ENCODE measurements around the gene ZMYND11. TPM values are rescaled to one million over a fixed set of nuclear protein-coding genes. Genes with fewer than 3 reads are reported as not detected.

Gene ZMYND11
- polyA plus RNA-seq (ENCODE audit: insufficient read length) = 61.0 TPM

DNA sequence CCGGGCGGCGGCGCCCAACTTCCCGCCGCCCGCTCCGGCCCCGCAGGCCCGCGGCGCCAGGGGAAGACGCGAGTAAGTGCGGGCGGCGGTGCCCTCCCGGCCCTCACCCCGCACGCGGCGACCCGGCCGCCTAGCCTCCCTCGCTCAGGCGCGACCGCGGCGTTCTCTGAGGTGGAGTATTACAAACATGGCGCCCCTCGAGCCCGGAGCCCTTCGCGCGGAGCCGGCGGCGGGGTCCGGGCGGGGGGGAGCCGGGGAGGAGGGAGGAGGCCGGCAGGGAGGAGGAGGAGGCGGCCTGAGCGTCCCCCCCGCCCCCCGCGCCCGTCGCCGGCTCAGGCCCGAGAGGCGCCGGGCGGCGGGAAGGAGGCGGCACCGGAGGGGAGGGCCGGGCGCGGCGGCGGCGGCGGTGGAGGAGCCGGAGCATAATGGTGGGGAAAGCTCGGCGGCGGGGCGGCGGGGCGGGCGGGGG is at the start of gene ZMYND11:
TSS of gene ZMYND11 (plus strand) at position 324 of the 469 bp plus-strand sequence. CDS start 44,558 bp downstream, outside the sequence.
- DNase-seq = peak; percentile 85

DNA sequence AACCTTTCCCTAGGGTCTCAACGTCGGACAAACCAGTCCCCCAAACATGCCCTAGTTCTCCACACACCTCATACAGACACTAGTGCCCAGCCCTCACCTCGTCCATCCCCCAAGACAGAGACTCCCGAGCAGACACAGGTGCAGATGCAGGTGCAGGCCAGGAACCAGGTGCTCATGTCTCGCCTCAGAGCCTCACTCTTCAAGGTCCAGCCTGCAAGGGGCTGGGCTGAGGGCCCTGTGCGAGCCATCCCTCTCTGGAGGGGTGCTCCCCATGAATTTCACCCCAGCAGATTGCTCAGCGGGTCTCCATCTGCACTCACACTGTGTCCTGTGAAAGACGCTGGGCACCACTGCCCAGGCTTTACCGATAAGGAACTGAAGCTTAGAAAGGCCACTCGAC is 49.2 kb upstream of the ZMYND11 start:
- no peak for DNase-seq

DNA sequence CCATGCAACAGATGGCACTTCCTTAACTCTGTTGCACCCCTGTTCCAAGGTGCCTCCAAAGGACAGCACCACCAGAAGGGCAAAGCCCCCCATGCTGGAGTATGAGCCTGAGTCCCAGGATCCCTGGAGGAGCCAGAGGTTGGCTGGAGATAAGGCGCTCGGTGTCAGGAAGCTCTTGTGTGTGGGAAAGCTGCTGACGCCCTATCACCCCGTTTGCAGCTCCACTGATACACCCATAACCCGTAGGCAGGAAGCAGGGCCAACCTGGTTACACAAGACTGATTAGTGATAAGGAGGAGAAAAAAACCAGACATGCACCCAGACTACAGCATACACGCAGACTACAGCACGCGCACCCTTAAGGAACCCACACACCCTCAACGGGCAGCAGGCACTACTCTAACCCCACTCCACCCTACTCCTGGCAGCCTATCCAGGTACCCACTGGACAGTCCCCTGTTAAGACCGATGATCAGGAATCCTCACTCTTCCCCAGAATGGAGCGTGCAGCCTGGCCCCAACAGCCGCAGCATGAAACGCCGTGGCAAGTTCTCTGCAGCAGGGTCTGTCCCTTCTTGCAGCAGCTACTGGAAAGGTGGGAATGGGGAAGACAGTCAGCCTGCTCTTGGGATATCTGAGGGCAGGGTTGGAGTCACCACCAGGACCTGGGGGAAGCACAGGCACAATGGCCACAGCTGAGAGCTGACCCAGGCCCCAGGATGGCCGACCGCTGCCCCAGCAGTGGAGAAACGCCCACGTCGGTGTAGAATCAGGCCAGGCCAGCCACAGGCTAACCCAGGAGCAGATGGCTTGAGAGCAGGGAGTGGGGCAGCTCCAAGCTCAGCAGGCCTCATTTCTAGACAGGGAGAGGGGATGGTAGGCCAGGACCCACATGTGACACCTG is 47.8 kb upstream of the ZMYND11 start:
- DNase-seq = no peak

- no peak for DNase-seq
These were observed 47.0 kb upstream of the ZMYND11 start for GRCh38 chr10:88253-88652.

DNA sequence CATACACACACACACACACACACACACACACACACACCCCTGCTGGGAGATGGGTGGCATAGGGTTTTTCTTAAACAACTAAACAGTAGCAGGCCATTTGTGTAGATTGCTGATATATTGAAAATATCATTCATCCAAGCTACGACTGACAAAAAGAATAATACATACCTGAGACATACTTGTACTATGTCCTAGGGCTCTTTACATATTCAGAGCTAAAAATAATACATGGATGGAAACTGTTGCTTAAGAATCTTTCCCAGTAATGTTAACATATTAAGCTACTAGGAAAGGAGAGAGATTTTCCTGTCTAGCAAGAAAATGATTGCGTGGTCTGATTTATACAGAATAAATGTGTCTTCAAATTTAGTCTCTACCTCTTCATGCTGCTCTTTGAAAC is 46.0 kb upstream of the ZMYND11 start:
- DNase-seq = no peak

- no peak for DNase-seq
These were observed 45.1 kb upstream of the ZMYND11 start for GRCh38 chr10:90161-90560.

DNA sequence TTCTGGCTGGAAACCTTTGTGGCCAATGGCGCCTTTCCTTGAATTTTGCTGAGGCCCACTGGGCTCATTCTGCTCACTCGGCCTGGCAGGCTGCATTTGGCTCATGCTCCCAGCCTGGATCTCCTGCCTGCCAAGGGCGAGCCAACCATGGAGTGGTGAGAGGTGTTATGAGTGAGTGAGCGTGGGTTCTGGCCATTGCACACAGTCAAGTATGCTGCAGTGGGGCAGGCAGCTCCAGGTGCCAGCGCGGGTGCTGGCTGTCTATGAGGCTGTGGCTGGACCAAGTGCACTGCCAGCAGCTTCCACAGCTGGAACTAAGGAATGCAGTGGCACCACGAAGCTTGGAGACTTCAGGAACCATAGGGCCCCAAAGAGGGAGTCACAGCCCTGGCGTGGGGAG is 43.9 kb upstream of the ZMYND11 start:
- DNase-seq = no peak

DNA sequence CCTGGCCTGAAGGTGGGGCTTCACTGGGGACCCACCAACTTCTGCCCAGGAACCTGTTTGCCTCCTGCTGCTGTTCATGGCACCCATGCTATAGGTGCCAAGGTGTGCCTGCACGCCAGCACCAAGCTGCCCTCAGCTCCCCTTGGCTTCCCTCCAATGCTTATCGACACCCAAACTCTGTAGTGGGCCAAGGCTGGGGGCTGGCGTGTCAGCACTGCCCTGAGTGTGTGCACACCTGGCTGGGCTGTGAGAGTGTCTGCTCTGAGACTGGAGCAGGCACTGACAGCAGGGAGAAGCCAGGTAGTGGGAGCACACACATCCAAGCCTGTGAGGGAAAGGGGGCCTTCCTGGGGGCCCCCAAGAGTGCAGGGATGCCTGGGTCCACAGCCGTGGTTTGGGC is 43.1 kb upstream of the ZMYND11 start:
- no peak for DNase-seq

- DNase-seq = no peak
These were observed 42.4 kb upstream of the ZMYND11 start for GRCh38 chr10:92846-93245.

DNA sequence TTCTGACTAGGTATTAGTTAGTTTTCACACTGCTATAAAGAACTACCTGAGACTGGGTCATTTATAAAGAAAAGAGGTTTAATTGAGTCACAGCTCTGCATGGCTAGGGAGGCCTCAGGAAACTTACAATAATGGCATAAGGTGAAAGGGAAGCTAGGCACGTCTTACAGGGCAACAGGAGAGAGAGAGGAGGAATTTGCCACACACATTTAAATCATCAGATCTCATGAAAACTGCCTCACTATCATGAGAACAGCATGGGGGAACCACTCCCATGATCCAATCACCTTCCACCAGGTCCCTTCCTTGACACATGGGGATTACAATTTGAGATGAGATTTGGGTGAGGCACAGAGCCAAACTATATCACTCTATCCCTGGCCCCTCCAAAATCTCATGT is 40.6 kb upstream of the ZMYND11 start:
- DNase-seq = no peak

DNA sequence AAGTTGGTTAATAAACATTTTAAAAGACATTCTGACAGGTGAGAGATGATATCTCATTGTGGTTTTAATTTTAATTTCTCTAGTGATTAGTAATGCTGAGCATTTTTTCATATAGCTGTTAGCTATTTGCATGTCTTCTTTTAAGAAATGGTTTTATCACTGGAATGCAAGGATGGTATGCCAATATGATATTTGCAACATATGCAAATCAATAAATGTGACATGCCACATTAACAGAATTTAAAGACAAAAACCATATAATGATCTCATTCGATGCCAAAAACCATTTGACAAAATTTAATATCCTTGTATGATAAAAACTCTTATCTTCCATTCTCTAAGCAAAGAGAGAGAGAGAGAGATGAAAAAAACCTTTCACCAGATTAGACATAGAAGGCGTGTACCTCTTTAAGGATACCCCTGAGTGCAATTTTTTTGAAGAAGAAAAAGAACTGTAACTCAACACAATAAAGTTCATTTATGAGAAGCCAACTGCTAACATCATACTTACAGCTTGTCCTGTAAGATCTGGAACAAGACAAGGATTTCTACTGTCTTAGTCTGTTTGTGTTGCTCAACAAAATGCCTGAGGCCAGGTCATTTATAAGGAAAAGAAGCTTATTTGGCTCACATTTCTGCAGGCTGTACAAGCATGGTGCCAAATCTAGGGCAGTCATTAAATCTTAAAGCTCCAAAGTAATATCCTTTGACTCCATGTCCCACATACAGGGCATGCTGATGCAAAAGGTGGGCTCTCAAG is 39.7 kb upstream of the ZMYND11 start:
- DNase-seq = no peak

- DNase-seq = no peak
These were observed 38.8 kb upstream of the ZMYND11 start for GRCh38 chr10:96466-96865.

- DNase-seq = no peak
These were observed 30.8 kb upstream of the ZMYND11 start for GRCh38 chr10:104416-104815.

DNA sequence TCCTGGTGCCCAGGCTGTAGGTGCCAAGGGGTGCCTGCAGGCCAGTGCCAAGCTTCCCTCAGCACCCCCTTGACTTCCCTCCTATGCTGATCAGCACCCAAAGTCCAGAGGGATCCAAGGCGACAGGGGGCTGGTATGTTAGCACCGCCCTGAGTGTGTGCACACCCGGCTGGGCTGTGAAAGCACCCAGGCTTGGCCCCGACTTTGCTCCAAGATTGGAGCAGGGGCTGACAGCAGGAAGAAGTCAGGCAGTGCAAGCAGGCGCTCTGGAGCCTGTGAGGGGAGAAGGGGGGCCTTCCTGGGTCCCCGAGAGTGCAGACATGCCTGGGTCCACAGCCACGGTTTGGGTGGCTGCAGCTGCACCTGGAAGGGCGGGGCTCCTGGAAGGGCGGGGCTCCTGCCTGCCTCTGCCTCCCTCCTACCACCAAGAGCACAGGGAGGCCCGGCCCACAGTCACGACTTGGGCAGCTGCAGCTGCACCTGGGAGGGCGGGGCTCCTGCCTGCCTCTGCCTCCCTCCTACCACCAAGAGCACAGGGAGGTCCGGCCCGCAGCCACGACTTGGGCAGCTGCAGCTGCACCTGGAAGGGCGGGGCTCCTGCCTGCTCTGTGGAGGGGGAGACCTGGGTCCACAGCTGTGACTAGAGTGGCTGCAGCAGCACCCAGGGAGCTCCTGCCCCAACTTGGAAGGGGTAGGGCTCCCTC is 30.2 kb upstream of the ZMYND11 start:
- DNase-seq = no peak

DNA sequence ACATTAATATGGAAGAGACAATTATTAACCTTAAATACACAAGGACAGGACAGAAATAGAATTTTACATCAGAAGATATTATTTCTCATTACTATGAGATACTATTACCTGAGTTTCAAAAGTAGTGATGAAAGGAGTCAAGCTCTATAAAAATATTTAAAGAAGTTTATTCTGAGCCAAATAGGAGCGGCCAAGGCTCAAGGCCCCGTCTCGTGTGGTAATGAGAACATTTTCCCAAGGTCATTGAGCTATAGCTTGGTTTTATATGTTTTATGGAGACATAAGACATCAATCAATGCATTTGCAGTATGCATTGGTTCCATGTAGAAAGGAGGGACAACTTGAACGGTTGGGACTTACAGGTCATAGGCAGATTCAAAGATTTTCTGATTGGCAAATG is 29.4 kb upstream of the ZMYND11 start:
- no peak for DNase-seq

GRCh38 chr10:106740-107139 is 28.5 kb upstream of the ZMYND11 start:
- no peak for DNase-seq

- no peak for DNase-seq
These were observed 23.0 kb upstream of the ZMYND11 start for GRCh38 chr10:112246-112645.

- no peak for DNase-seq
These were observed 10.4 kb upstream of the ZMYND11 start for GRCh38 chr10:124874-125273.

DNA sequence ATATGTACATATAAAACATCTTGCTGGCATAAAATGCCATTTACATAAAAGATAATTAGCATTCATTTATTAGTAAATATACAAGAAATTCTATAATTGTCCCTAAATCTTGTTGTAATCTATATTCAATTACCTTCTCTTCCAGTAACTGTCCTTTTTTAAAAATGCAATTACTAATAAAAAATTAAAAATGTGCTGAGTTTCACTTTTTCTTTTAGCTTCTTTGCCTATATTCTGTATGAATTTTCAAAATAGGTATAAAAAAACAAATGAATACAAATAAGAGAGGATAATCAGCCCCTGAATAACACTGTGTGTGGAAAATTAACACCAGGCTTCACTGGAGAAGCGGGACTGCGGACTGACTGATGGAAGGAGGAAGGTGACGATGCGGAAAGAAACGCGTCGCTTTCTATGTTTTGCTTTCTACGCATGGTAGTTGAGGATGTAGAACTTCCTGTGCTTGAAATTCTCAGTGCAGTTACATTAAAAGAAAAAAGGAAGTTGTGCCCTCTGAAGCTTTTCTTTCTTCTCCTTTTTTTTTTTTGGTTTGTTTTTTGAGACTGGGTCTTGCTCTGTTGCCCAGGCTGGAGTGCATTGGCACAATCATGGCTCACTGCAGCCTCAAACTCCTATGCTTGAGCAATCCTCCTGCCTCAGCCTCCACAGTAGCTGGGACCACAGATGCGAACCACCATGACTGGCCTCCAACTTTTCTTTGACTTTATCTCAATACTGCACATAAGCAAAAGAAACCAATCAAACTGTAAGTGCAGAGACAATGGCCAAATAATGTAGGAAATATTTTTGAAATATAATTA is 7.4 kb upstream of the ZMYND11 start:
- DNase-seq = no peak

- no peak for DNase-seq
These were observed 5.4 kb upstream of the ZMYND11 start for GRCh38 chr10:129810-130209.

DNA sequence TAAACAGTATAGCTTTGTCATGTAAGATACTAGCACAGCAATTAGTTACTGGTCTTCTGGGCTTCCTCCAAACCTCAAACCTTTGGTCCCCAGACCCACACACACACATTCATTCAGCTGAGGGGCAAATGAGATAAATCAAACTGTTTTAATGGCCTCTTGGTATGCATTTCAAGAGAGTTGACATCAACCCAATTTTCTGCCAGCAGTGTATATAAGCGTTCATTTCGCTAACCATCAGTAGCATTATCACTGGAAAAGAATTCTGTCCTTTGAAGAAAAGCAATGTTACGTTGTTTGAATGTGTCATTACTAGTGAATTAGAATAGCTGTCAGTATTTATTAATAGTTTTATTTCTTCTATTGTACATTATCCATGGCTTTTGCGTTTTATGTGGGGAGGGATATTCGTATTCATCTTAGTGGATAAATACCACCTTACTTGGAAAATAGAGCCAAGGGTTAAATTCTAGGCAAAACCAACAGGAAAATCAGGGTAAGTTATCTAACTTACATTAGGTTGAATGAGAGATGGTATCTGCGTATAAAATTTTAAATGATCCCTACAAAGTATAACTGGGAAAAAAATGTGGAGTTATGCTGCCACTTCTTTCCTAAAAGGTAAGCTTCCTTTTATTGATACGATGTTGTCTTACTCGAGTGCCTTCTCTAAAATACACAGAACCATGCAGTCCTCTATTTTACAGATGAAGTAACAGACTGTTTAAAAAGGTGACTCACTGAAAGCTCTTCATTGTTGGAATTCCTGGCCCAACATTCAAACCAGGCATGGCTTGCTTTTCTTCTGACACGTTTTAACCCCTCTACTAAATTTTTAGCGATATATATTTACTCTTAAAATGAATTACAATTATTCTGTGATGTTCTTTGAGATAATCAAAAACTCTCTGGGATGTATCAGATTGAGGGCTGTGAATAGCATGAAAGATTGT is 2.0 kb upstream of the ZMYND11 start:
- DNase-seq = no peak
